ENCODE measurements around the gene HOXC9.
A peak's percentile ranks its signal among the peaks of the same experiment; 100 is the strongest.

The HOXC9 gene

DNA sequence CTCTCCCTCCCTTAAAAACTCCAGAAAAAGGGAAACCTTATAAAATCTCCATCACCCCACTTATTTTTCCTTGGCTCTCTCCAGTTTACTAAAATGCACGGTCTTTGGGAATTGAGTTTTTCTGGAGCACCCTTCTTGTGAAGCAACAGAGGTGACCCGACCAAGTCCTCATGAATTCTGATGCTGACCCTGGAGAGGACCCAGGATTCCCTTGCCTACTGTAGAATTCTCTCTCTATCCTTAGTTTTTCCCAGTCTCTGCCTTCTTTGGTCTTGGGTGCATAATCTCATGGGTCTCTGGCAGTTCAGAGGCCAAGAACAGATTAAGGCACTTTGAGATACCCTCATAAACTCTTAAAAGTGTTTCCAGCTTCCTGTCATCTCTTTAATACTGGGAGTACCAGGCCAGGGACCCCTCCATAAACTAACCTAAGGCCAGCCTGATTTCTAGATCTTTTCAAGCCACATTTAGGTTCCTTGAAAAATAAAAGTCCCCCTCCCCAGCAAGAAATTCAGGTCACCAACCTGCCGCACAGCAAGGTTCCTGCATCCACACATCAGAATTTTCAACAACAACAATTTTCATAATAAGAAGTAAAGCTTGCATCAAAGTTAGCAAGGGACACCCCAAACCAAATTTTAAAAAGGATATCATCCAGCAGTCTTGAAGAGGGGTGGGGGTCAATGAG lies 48.6 kb downstream of the HOXC9 start:
- H3K9me3 Mint-ChIP-seq, result no peaks in the 10 kb centered on the region
- H3K4me3 Mint-ChIP-seq, result no peak overlapping the region
- H3K27ac Mint-ChIP-seq, result no peak overlapping the region
- ATAC-seq (no peak), DNase-seq (ENCODE audit: low spot score in 2 of 2) (no peak)
- no peaks in the 10 kb centered on the region for H3K36me3 Mint-ChIP-seq
- peaks cover 32% of the 10 kb centered on the region for H3K4me1 Mint-ChIP-seq

DNA sequence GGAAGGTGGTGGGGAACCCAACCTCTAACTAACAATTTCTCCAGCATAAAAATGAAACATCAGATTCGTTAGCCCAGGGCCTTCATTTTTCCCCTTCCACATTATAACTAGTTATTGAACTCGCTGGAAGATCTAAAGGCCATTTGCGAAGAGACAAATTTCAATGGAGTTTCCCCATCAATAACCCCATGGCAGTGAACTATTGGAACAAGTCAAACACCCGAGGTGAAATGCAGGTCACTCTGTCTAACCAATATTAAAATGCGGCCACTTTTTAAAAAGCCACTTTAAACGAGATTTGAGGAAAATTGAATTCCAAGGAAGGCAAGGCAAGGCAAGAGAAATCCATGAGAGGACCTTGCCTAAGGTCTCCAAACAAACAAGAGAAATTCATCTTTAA lies 49.1 kb downstream of the HOXC9 start:
- no peaks in the 10 kb centered on the region for H3K9me3 Mint-ChIP-seq
- ATAC-seq, result no peak
- DNase-seq (ENCODE audit: low spot score in 2 of 2), result no peak
- H3K4me3 Mint-ChIP-seq, result no peak overlapping the region
- peaks cover 32% of the 10 kb centered on the region for H3K4me1 Mint-ChIP-seq
- no peak overlapping the region for H3K27ac Mint-ChIP-seq
- H3K36me3 Mint-ChIP-seq, result no peaks in the 10 kb centered on the region

DNA sequence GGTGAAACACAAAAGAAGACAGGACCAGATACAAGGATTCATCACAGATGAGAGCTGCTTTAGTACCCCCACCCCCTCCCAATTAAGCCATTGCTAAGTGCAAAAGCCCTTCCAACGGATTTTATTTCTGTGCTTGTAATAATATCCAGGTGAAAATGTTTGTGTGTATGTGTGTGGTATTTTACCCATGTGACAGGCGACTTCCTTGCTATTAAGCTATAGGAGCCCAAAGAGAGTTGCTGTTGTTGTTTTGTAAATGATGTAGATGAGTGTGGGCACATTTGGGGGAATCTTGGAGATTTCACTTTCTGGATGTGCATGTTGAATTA lies 50.5 kb downstream of the HOXC9 start:
- Mint-ChIP-seq H3K27ac (no peak overlapping the region), H3K4me1 (peaks cover 41% of the 10 kb centered on the region), H3K36me3 (no peaks in the 10 kb centered on the region), H3K4me3 (peak overlapping the region; percentile 35), H3K9me3 (no peaks in the 10 kb centered on the region)
- no peak for ATAC-seq
- no peak for DNase-seq (ENCODE audit: low spot score in 2 of 2)

DNA sequence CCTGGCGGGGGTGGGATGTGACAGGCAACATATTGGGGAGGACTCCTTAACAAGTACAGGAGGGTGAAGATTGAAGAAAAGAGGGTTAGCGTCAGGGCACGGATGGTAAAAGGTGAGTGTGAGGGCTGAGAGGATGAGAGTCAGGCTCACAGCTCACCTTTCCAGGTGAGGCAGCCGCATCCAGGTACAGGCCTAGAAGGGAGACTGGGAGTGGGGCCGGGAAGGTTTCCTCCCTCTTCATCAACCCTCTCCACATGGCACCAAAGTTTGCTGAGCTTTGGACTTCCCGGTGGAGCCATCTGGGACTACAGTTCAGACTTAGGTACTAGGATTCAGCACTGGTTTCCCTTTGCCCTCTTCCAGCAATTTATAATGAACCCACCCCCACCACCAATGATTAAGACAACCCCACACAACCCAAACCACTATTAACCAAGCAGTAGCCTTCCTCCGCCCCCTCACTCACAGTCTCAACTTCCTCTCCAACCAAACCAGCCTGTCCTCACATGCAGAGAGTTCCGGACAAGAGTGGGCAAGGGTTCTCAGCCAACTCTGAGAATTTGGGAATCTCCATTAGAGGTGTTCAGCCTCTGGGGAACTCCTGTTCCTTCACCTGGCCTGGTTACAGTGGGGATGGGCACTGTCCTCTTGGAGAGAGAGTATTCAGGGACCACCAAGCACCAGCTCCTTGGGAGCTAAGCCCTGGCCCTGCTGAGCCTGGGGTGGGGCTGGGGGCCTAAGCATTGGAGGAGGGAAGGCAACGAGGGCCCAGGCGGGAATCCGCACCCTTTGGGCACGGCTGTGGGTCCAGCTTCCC lies 51.3 kb downstream of the HOXC9 start:
- Mint-ChIP-seq H3K9me3 (no peaks in the 10 kb centered on the region), H3K4me1 (peaks cover 41% of the 10 kb centered on the region), H3K4me3 (no peak overlapping the region), H3K27ac (no peak overlapping the region), H3K36me3 (no peaks in the 10 kb centered on the region)
- DNase-seq (ENCODE audit: low spot score in 2 of 2) (no peak), ATAC-seq (no peak)

DNA sequence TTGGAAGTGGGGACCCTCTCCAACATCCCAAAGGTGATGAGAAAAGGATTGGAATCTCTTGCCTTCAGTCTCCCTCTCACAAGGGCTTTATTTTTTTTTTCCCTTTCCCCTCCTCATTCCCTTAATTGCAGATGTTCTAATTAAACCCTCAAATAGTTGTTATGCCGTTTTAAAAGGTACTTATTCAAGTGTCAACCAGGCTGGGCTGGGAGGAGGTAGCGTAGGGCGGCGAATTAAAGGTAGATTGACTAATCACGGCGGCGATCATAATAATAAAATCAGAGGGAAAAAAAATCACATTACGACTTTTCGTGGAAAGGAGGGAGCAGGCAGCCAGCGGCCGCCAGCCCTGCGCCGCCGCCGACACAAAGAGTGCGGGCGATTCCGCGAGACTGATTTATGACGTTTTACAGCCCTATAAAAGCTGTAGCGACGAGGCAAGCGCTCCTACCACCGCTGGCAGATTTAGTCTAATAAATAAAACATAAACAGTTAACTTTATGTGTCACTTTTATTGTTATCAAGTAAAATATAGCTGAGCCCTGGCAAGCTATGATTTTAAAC lies 52.0 kb downstream of the HOXC9 start:
- no peaks in the 10 kb centered on the region for H3K9me3 Mint-ChIP-seq
- no peak for ATAC-seq
- H3K4me3 Mint-ChIP-seq, result peak overlapping the region; percentile 72
- H3K27ac Mint-ChIP-seq, result peak overlapping the region; percentile 86
- H3K4me1 Mint-ChIP-seq, result peaks cover 41% of the 10 kb centered on the region
- DNase-seq (ENCODE audit: low spot score in 2 of 2), result no peak
- no peaks in the 10 kb centered on the region for H3K36me3 Mint-ChIP-seq

DNA sequence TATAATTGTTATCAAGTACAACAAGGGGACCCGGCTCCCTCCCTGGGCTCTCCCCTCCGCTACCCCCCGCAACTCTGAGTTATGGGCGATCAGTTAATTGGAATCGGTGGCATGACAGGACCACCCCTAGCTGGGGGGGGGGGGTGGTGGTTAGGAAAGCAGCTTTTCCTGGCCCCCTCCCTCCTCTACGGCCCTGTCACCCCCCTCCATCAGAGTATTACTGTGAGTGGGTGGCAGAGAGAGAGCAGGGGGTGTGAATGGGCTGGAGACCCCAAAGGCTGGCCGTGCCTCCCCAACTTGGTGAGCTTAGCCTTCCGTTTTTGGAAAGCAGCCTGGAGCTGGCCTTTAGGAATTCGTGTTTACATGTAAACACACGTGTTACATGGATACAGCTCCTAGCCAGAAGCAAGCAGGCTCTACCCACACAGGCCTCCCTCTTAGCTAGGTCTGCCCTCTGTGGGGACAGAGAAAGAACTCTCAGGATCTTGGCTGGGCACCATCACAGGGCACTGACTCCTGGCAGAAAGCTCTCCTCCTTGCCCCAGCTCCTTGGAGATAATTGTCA lies 52.6 kb downstream of the HOXC9 start:
- peaks cover 40% of the 10 kb centered on the region for H3K4me1 Mint-ChIP-seq
- no peak for ATAC-seq
- peak overlapping the region; percentile 86 for H3K27ac Mint-ChIP-seq

More for the DNA sequence above, 52.6 kb downstream of the HOXC9 start:
- DNase-seq (ENCODE audit: low spot score in 2 of 2), result no peak
- H3K4me3 Mint-ChIP-seq, result peak overlapping the region; percentile 72
- no peaks in the 10 kb centered on the region for H3K36me3 Mint-ChIP-seq
- no peaks in the 10 kb centered on the region for H3K9me3 Mint-ChIP-seq
